IMR-90 (cell line): Measurements from ENCODE around the gene ZNF292. TPM values are rescaled to one million over a fixed set of nuclear protein-coding genes. Genes with fewer than 3 reads are reported as not detected.

ENCODE experiments used
- ATAC-seq: fragments of 200-7000 bp; cut with Tn5 transposase; 2 replicates; pipeline ENCODE4 v1.9.1; 2020; ENCODE audit warnings: low read depth, mild to moderate bottlenecking, moderate library complexity
- BruUV-seq: library from RNA; stranded (reverse); fragments of 400-500 nt; replicated peaks from 2 replicates; lab custom pipeline; 2021; lab: Mats Ljungman, UMichigan
- CTCF ChIA-PET: fragments of 300-600 bp; formaldehyde crosslinking; extraction: SDS; loops from one replicate; lab custom pipeline; 2021; ENCODE audit warnings: antibody characterized with exemption; lab: Yijun Ruan, JAX
- POLR2A ChIA-PET: fragments of 300-600 bp; sonication (Branson Sonifier 250); formaldehyde crosslinking; loops from one replicate; lab custom pipeline; 2022; ENCODE audit warnings: antibody characterized with exemption; ENCODE audit not compliant: unreplicated experiment; lab: Charles Lee
- DNase-seq: peaks from one replicate; pipeline ENCODE4 v3.0.0; 2013
- H2AFZ ChIP-seq: replicated peaks from 2 replicates; pipeline ENCODE3; 2013; ENCODE audit warnings: low read length, mild to moderate bottlenecking; ENCODE audit not compliant: poor library complexity
- H2AK5ac ChIP-seq: 2 replicates; pipeline ENCODE4 v1.6.1; 2013; ENCODE audit warnings: low read depth, low read length, inconsistent platforms
- H2AK9ac ChIP-seq: replicated peaks from 2 replicates; pipeline ENCODE3; 2013; ENCODE audit warnings: mild to moderate bottlenecking, low read depth, low read length, moderate library complexity; ENCODE audit not compliant: poor library complexity
- H2BK120ac ChIP-seq: 2 replicates; pipeline ENCODE4 v1.6.1; 2013; ENCODE audit warnings: low read depth, low read length, inconsistent platforms
- H2BK15ac ChIP-seq: 3 replicates; pipeline ENCODE4 v1.6.1; 2013; ENCODE audit warnings: low read depth, low read length, inconsistent platforms
- H2BK20ac ChIP-seq: 2 replicates; pipeline ENCODE4 v1.6.1; 2013; ENCODE audit warnings: low read depth, mild to moderate bottlenecking, inconsistent platforms, low read length, moderate library complexity
- H2BK5ac ChIP-seq: 2 replicates; pipeline ENCODE4 v1.6.1; 2013; ENCODE audit warnings: mild to moderate bottlenecking, low read depth, low read length, inconsistent platforms; ENCODE audit not compliant: poor library complexity, severe bottlenecking
- H3K14ac ChIP-seq: replicated peaks from 2 replicates; pipeline ENCODE4 v1.6.1; 2013; ENCODE audit warnings: low read depth, low read length, inconsistent platforms
- H3K18ac ChIP-seq: 2 replicates; pipeline ENCODE4 v1.6.1; 2013; ENCODE audit warnings: low read depth, low read length, control low read depth
- H3K23ac ChIP-seq: 2 replicates; pipeline ENCODE4 v1.6.1; 2013; ENCODE audit warnings: low read depth, low read length, inconsistent platforms
- H3K27ac ChIP-seq: 2 replicates; pipeline ENCODE4 v1.5.1; 2013; ENCODE audit warnings: mild to moderate bottlenecking, control low read depth, low read length; ENCODE audit not compliant: insufficient read depth
- H3K27me3 ChIP-seq: 2 replicates; pipeline ENCODE4 v1.6.1; 2013; ENCODE audit warnings: low read length; ENCODE audit not compliant: control insufficient read depth, insufficient read depth
- H3K36me3 ChIP-seq: 2 replicates; pipeline ENCODE4 v1.6.1; 2013; ENCODE audit warnings: low read length, mixed read lengths; ENCODE audit not compliant: control insufficient read depth, insufficient read depth
- H3K4ac ChIP-seq: 2 replicates; pipeline ENCODE4 v1.6.1; 2013; ENCODE audit warnings: low read depth, low read length, inconsistent platforms
- H3K4me1 ChIP-seq: 2 replicates; pipeline ENCODE4 v1.6.1; 2013; ENCODE audit warnings: low read length, mixed read lengths; ENCODE audit not compliant: control insufficient read depth, insufficient read depth
- H3K4me2 ChIP-seq: 2 replicates; pipeline ENCODE4 v1.6.1; 2013; ENCODE audit warnings: low read depth, mild to moderate bottlenecking, control low read depth, low read length, moderate library complexity
- H3K4me3 ChIP-seq: 2 replicates; pipeline ENCODE4 v1.5.1; 2013; ENCODE audit warnings: low read depth, mild to moderate bottlenecking, control low read depth, low read length, moderate library complexity; ENCODE audit not compliant: insufficient read depth
- H3K56ac ChIP-seq: 2 replicates; pipeline ENCODE4 v1.6.1; 2013; ENCODE audit warnings: low read length, inconsistent platforms; ENCODE audit not compliant: insufficient read depth; ENCODE audit errors: extremely low read depth
- H3K79me1 ChIP-seq, 2 experiments: 2 replicates each; pipeline ENCODE4 v1.6.1; 2013; ENCODE audit warnings: low read length in 2 of 2, inconsistent platforms in 1 of 2, low read depth in 1 of 2
- H3K9ac ChIP-seq: 2 replicates; pipeline ENCODE4 v1.6.1; 2013; ENCODE audit warnings: low read depth, low read length, control low read depth
- H3K9me1 ChIP-seq: 2 replicates; pipeline ENCODE4 v1.6.1; 2013; ENCODE audit warnings: low read length, inconsistent platforms; ENCODE audit not compliant: insufficient read depth
- H3K9me3 ChIP-seq: 2 replicates; pipeline ENCODE4 v1.6.1; 2013; ENCODE audit warnings: low read length; ENCODE audit not compliant: control insufficient read depth, insufficient read depth
- H4K20me1 ChIP-seq: 2 replicates; pipeline ENCODE4 v1.6.1; 2013; ENCODE audit warnings: low read length, inconsistent platforms; ENCODE audit not compliant: insufficient read depth
- H4K5ac ChIP-seq: 2 replicates; pipeline ENCODE4 v1.6.1; 2013; ENCODE audit warnings: mild to moderate bottlenecking, low read depth, low read length, control low read depth
- H4K8ac ChIP-seq, 2 experiments: 2 replicates each; pipeline ENCODE4 v1.6.1; 2013; ENCODE audit warnings: low read depth in 2 of 2, low read length in 2 of 2, control low read depth in 1 of 2, inconsistent platforms in 1 of 2
- H4K91ac ChIP-seq: 2 replicates; pipeline ENCODE4 v1.6.1; 2013; ENCODE audit warnings: low read depth, low read length, inconsistent platforms; ENCODE audit not compliant: insufficient read depth
- POLR2A ChIP-seq: IDR thresholded peaks from 2 replicates; pipeline ENCODE4 v1.6.1; 2012; ENCODE audit warnings: mild to moderate bottlenecking, low read depth, low read length
- RFX5 ChIP-seq: IDR thresholded peaks from 2 replicates; pipeline ENCODE4 v1.8.0; 2012; ENCODE audit warnings: low read depth, mild to moderate bottlenecking, low read length, moderate library complexity
- dilution Hi-C: fragments of 300-500 bp; cut with HindIII; formaldehyde crosslinking; loops from one replicate; pipeline ENCODE4 v1.14.3; 2018; ENCODE audit warnings: low sequenced_read_pairs; ENCODE audit not compliant: unreplicated experiment
- in situ Hi-C: fragments of 300-500 bp; cut with MboI; formaldehyde crosslinking; loops from 3 replicates; pipeline ENCODE4 v1.14.3; 2019; ENCODE audit warnings: low sequenced_read_pairs, inconsistent platforms, mixed read lengths
- intact Hi-C: fragments of 100-400 bp; cut with micrococcal nuclease; formaldehyde crosslinking; loops from 2 replicates; pipeline ENCODE4 v1.10.0; 2022
- polyA plus RNA-seq, 3 experiments: library from polyadenylated mRNA; depleted of rRNA; stranded (reverse); fragments of >200 nt; gene quantifications; 2 replicates each; pipeline ENCODE4 v1.2.3, GENCODE V29; 2012; ENCODE audit warnings: low replicate concordance in 1 of 3
- total RNA-seq: library from RNA; depleted of rRNA; stranded (reverse); fragments of >200 nt; gene quantifications from 2 replicates; pipeline ENCODE4 v1.2.3, GENCODE V29; 2012

ZNF292 gene
- total and polyA plus RNA-seq, 2 of the 4 experiments (the other 2 are of a cell fraction), result 5.5 to 28.3 TPM

DNA sequence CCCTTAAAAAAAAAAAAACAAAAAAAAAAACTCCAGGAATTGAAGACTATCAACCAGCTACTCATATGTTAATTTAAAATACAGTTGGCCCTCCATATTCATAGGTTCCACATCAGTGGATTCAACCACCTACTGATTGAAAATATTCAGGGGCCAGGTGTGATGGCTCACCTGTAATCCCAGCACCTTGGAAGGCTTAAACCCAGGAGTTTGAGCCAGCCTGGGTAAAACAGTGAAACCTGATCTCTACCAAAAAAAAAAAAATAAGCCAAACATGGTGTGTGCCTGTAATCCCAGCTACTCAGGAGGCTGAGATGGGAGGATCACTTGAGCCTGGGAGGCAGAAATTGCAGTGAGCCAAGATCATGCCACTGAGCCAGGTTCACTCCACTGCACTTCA, 94.7 kb downstream of the ZNF292 start:
- intact Hi-C loops, result no loop called here
- no peak overlapping the region for H2AK5ac ChIP-seq
- no peaks in the 10 kb centered on the region for H3K27me3 ChIP-seq
- no peak overlapping the region for H2BK20ac ChIP-seq
- H3K79me1 ChIP-seq, result peaks cover 7 to 9% of the 10 kb centered on the region in 2 experiments; a peak in 2 of 4 replicates
- no peak overlapping the region for H2BK5ac ChIP-seq
- no peak overlapping the region for H3K14ac ChIP-seq
- no peak overlapping the region for H2AFZ ChIP-seq
- no peak overlapping the region for H3K4ac ChIP-seq
- no peak overlapping the region for H2AK9ac ChIP-seq
- no peaks in the 10 kb centered on the region for H3K9me3 ChIP-seq
- H3K4me1 ChIP-seq, result no peaks in the 10 kb centered on the region
- H2BK15ac ChIP-seq, result no peak overlapping the region
- BruUV-seq, result no TSS peak
- no peaks in the 10 kb centered on the region; the same call in 1 of the 2 replicates for H3K9me1 ChIP-seq
- H2BK120ac ChIP-seq, result no peak overlapping the region
- ChIA-PET CTCF (interaction anchor here (0.6 kb wide), 1 partner anchor 12 kb away, joined by 3 read pairs; no protein-coding TSS in a partner anchor), POLR2A (interaction anchor here (0.6 kb wide), 1 partner anchor 90 kb away, joined by 20 read pairs; no protein-coding TSS in a partner anchor)
- peaks cover 37% of the 10 kb centered on the region for H3K36me3 ChIP-seq
- H3K18ac ChIP-seq, result no peak overlapping the region
- H3K4me2 ChIP-seq, result no peak overlapping the region
- no peak overlapping the region for H4K5ac ChIP-seq
- dilution Hi-C loops, result no loop called here
- DNase-seq (no peak), ATAC-seq (no peak)
- no peak overlapping the region for H4K8ac ChIP-seq
- no peak for TF ChIP-seq RFX5
- TF ChIP-seq POLR2A, result no peak
- H3K27ac ChIP-seq, result no peak overlapping the region
- no peak overlapping the region for H4K91ac ChIP-seq
- no peak overlapping the region for H3K9ac ChIP-seq
- no peaks in the 10 kb centered on the region; the same call in 1 of the 2 replicates for H4K20me1 ChIP-seq
- H3K56ac ChIP-seq, result no peak overlapping the region
- in situ Hi-C loops, result no loop called here
- H3K4me3 ChIP-seq, result no peak overlapping the region
- no peak overlapping the region for H3K23ac ChIP-seq
